ENCODE measurements around the gene RAPGEF3. TPM values are rescaled to one million over a fixed set of nuclear protein-coding genes. Genes with fewer than 3 reads are reported as not detected.

The RAPGEF3 gene
- total and polyA plus RNA-seq, 9 of the 15 experiments (the other 6 are each of a cell fraction or from before 2014, with no cell fraction given): 0.03 to 0.78 (median 0.37) TPM; not detected in 1

DNA sequence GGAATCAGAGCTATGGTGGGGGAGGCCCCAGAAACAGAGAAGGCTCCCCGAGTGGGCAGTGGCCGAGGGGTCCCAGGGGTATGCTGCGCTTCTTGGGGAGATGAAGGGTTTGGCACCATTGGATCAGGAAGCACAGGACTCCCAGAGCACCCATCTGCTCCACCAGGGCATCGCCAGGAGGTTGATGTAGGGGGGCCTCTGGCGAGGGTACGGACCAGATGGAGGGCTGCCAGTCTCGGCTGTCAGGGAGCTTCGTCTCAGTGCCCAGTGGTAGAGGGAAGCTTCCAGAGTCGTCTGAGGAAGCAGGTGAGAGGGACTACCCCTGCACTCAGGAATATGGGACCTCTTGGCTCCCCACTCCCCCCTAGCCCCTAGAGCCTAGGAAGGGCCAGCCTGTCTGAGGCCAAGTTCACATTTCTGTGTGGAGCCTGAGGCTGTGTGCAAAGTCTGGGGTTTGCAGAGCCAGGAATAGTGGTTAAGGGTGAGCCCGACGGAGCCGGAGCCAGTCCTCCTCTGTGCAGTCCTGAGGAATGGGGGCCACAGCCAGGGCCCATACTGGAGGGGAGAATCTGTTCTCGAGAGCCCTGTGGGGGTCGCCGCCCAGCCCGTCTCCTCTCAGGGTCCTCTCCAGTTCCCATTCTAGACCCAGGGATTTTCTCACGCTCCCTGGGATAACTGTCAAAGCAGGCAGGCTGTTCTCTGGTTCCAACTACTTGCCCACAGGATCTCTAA lies 24.5 kb upstream of the RAPGEF3 start (continued):
- TF ChIP-seq RBBP5 (IDR thresholded peaks at IDR 0.05; ENCODE audit: borderline replicate concordance, insufficient read depth, low read length, poor library complexity, severe bottlenecking): no peak
- no peak for TF ChIP-seq BRCA1 (IDR thresholded peaks at IDR 0.05)
- TF ChIP-seq BRCA1 (CRISPR knock-in tag; IDR thresholded peaks at IDR 0.05): no peak
- TF ChIP-seq, protein P1, sequence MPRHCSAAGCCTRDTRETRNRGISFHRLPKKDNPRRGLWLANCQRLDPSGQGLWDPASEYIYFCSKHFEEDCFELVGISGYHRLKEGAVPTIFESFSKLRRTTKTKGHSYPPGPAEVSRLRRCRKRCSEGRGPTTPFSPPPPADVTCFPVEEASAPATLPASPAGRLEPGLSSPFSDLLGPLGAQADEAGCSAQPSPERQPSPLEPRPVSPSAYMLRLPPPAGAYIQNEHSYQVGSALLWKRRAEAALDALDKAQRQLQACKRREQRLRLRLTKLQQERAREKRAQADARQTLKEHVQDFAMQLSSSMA (CRISPR knock-in tag; IDR thresholded peaks at IDR 0.05): no peak
- no peak for TF ChIP-seq ELF2 (CRISPR knock-in tag; IDR thresholded peaks at IDR 0.05)
- TF ChIP-seq ZNF174 (CRISPR knock-in tag; IDR thresholded peaks at IDR 0.05): no peak
- no peak for TF ChIP-seq E2F3 (CRISPR knock-in tag; IDR thresholded peaks at IDR 0.05)
- TF ChIP-seq SP1 (CRISPR knock-in tag; IDR thresholded peaks at IDR 0.05): no peak
- 0 out of 2 replicates have a peak, but pooled peaks have one; percentile 8 for TF ChIP-seq POLR2AphosphoS5 (IDR thresholded peaks at IDR 0.05; ENCODE audit: control insufficient read depth, insufficient read depth, low read depth, low read length)
- no peak for TF ChIP-seq SRF (CRISPR knock-in tag; IDR thresholded peaks at IDR 0.05)
- TF ChIP-seq, protein P2, sequence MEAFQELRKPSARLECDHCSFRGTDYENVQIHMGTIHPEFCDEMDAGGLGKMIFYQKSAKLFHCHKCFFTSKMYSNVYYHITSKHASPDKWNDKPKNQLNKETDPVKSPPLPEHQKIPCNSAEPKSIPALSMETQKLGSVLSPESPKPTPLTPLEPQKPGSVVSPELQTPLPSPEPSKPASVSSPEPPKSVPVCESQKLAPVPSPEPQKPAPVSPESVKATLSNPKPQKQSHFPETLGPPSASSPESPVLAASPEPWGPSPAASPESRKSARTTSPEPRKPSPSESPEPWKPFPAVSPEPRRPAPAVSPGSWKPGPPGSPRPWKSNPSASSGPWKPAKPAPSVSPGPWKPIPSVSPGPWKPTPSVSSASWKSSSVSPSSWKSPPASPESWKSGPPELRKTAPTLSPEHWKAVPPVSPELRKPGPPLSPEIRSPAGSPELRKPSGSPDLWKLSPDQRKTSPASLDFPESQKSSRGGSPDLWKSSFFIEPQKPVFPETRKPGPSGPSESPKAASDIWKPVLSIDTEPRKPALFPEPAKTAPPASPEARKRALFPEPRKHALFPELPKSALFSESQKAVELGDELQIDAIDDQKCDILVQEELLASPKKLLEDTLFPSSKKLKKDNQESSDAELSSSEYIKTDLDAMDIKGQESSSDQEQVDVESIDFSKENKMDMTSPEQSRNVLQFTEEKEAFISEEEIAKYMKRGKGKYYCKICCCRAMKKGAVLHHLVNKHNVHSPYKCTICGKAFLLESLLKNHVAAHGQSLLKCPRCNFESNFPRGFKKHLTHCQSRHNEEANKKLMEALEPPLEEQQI (IDR thresholded peaks at IDR 0.05): no peak
- no peak for TF ChIP-seq LEF1 (IDR thresholded peaks at IDR 0.05)
- TF ChIP-seq STAT5B (CRISPR knock-in tag; IDR thresholded peaks at IDR 0.05): no peak
- TF ChIP-seq POLR2AphosphoS2 (IDR thresholded peaks at IDR 0.05; ENCODE audit: low read length): 0 out of 2 replicates have a peak, but pooled peaks have one; percentile 22
- TF ChIP-seq POU5F1 (IDR thresholded peaks at IDR 0.05; ENCODE audit: borderline replicate concordance, low read depth, low read length, partially characterized antibody): no peak
- TF ChIP-seq, protein P3, sequence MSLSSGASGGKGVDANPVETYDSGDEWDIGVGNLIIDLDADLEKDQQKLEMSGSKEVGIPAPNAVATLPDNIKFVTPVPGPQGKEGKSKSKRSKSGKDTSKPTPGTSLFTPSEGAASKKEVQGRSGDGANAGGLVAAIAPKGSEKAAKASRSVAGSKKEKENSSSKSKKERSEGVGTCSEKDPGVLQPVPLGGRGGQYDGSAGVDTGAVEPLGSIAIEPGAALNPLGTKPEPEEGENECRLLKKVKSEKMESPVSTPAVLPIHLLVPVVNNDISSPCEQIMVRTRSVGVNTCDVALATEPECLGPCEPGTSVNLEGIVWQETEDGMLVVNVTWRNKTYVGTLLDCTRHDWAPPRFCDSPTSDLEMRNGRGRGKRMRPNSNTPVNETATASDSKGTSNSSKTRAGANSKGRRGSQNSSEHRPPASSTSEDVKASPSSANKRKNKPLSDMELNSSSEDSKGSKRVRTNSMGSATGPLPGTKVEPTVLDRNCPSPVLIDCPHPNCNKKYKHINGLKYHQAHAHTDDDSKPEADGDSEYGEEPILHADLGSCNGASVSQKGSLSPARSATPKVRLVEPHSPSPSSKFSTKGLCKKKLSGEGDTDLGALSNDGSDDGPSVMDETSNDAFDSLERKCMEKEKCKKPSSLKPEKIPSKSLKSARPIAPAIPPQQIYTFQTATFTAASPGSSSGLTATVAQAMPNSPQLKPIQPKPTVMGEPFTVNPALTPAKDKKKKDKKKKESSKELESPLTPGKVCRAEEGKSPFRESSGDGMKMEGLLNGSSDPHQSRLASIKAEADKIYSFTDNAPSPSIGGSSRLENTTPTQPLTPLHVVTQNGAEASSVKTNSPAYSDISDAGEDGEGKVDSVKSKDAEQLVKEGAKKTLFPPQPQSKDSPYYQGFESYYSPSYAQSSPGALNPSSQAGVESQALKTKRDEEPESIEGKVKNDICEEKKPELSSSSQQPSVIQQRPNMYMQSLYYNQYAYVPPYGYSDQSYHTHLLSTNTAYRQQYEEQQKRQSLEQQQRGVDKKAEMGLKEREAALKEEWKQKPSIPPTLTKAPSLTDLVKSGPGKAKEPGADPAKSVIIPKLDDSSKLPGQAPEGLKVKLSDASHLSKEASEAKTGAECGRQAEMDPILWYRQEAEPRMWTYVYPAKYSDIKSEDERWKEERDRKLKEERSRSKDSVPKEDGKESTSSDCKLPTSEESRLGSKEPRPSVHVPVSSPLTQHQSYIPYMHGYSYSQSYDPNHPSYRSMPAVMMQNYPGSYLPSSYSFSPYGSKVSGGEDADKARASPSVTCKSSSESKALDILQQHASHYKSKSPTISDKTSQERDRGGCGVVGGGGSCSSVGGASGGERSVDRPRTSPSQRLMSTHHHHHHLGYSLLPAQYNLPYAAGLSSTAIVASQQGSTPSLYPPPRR (CRISPR knock-in tag; IDR thresholded peaks at IDR 0.05; ENCODE audit: borderline replicate concordance): no peak
- TF ChIP-seq PYGO2 (tag; IDR thresholded peaks at IDR 0.05): no peak
- TF ChIP-seq, protein P4, sequence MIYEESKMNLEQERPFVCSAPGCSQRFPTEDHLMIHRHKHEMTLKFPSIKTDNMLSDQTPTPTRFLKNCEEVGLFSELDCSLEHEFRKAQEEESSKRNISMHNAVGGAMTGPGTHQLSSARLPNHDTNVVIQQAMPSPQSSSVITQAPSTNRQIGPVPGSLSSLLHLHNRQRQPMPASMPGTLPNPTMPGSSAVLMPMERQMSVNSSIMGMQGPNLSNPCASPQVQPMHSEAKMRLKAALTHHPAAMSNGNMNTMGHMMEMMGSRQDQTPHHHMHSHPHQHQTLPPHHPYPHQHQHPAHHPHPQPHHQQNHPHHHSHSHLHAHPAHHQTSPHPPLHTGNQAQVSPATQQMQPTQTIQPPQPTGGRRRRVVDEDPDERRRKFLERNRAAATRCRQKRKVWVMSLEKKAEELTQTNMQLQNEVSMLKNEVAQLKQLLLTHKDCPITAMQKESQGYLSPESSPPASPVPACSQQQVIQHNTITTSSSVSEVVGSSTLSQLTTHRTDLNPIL (CRISPR knock-in tag; IDR thresholded peaks at IDR 0.05): no peak
- no peak for TF ChIP-seq ZNF12 (CRISPR knock-in tag; IDR thresholded peaks at IDR 0.05)
